NCI-H1436 treated with DMSO at 0.1 percent for 48 hours (cell line): ENCODE measurements around the gene CPHXL.

Experiments used
- DNase-seq: peaks from one replicate; lab custom pipeline; 2025; lab: John Stamatoyannopoulos, UW

Gene CPHXL

GRCh38 chr16:75701361-75701760 lies 24.9 kb downstream of the CPHXL start, which contains the start of gene DUXB:
DUXB (minus strand) TSS chr16:75701461; CDS start chr16:75701418, 43 bp downstream.
- no peak for DNase-seq

GRCh38 chr16:75697571-75697970 lies 28.7 kb downstream of the CPHXL start:
- no peak for DNase-seq

- no peak for DNase-seq
These were observed 30.6 kb downstream of the CPHXL start for GRCh38 chr16:75695708-75696107.

GRCh38 chr16:75687361-75687760 lies 38.9 kb downstream of the CPHXL start:
- no peak for DNase-seq

- no peak for DNase-seq
These were observed 44.0 kb downstream of the CPHXL start for GRCh38 chr16:75682308-75682707.

GRCh38 chr16:75679366-75679765 lies 46.9 kb downstream of the CPHXL start:
- no peak for DNase-seq

- DNase-seq: no peak
These were observed 49.4 kb downstream of the CPHXL start, which contains the start of gene CPHXL2 for GRCh38 chr16:75676909-75677308. CPHXL2 (minus strand) TSS chr16:75677009; CDS start chr16:75676999, 10 bp downstream.

GRCh38 chr16:75667503-75667902 lies 58.8 kb downstream of the CPHXL start:
- DNase-seq: no peak
